MCF 10A (cell line): ENCODE results near the gene FNDC4. TPM values are rescaled to one million over a fixed set of nuclear protein-coding genes. Genes with fewer than 3 reads are reported as not detected.

Experiments
- BruUV-seq: library from RNA; stranded (reverse); fragments of 400-500 nt; replicated peaks from 2 replicates; lab custom pipeline; 2021; lab: Mats Ljungman, UMichigan
- CTCF ChIA-PET: fragments of 300-600 bp; sonication (Branson Sonifier 250); formaldehyde crosslinking; extraction: SDS; loops from one replicate; lab custom pipeline; 2021; ENCODE audit warnings: antibody characterized with exemption, inconsistent platforms; lab: Yijun Ruan, JAX
- POLR2A ChIA-PET: fragments of 300-600, 350-650 bp; sonication (Branson Sonifier 250); formaldehyde crosslinking; extraction: SDS; loops from one replicate; lab custom pipeline; 2020; ENCODE audit warnings: antibody characterized with exemption, inconsistent platforms; lab: Yijun Ruan, JAX
- DNase-seq: peaks from one replicate; pipeline ENCODE4 v3.0.0-alpha.2; 2018; ENCODE audit not compliant: unreplicated experiment
- H3K27ac Mint-ChIP-seq: one replicate; pipeline ENCODE4 v1.8.0; 2022; ENCODE audit warnings: mild to moderate bottlenecking, low read depth, mixed read lengths; ENCODE audit not compliant: unreplicated experiment
- H3K27me3 Mint-ChIP-seq: one replicate; pipeline ENCODE4 v1.8.0; 2022; ENCODE audit warnings: mixed read lengths; ENCODE audit not compliant: insufficient read depth, unreplicated experiment
- H3K36me3 Mint-ChIP-seq: one replicate; pipeline ENCODE4 v1.8.0; 2022; ENCODE audit warnings: mild to moderate bottlenecking, moderate library complexity, mixed read lengths; ENCODE audit not compliant: insufficient read depth, unreplicated experiment
- H3K4me1 Mint-ChIP-seq: one replicate; pipeline ENCODE4 v1.8.0; 2022; ENCODE audit warnings: mixed read lengths; ENCODE audit not compliant: insufficient read depth, unreplicated experiment
- H3K4me3 Mint-ChIP-seq: one replicate; pipeline ENCODE4 v1.8.0; 2022; ENCODE audit warnings: mild to moderate bottlenecking, moderate library complexity, mixed read lengths; ENCODE audit not compliant: unreplicated experiment
- H3K9me3 Mint-ChIP-seq: one replicate; pipeline ENCODE4 v1.8.0; 2022; ENCODE audit warnings: mixed read lengths; ENCODE audit not compliant: unreplicated experiment
- CTCF ChIP-seq: fragments of 200-600 bp; IDR thresholded peaks from one replicate; pipeline ENCODE4 v1.8.0; 2022; ENCODE audit warnings: antibody characterized with exemption, mild to moderate bottlenecking; ENCODE audit not compliant: unreplicated experiment
- intact Hi-C: fragments of 100-400 bp; cut with micrococcal nuclease; formaldehyde crosslinking; loops from 2 replicates; pipeline ENCODE4 v1.14.1; 2022
- total RNA-seq: library from RNA; stranded (reverse); gene quantifications from 2 replicates; pipeline ENCODE4 v1.2.3, GENCODE V29; 2022

Gene FNDC4
- total RNA-seq, 1 experiment from 2014 or later = 0.79 TPM

GRCh38 chr2:27507293-27507692 is 12.3 kb upstream of the FNDC4 start:
- no peaks in the 10 kb centered on the region for H3K9me3 Mint-ChIP-seq
- TF ChIP-seq CTCF = no peak
- no peak for DNase-seq
- H3K36me3 Mint-ChIP-seq = no peaks in the 10 kb centered on the region
- BruUV-seq = no TSS peak
- no peak overlapping the region for H3K27ac Mint-ChIP-seq
- no peak overlapping the region for H3K4me3 Mint-ChIP-seq
- ChIA-PET POLR2A (interaction anchor here (0.6 to 0.7 kb wide), 2 partner anchors 462 to 501 kb away, joined by 3 read pairs; no protein-coding TSS in a partner anchor), CTCF (no interaction called here)
- intact Hi-C loops = no loop called here
- H3K27me3 Mint-ChIP-seq = no peaks in the 10 kb centered on the region
- no peaks in the 10 kb centered on the region for H3K4me1 Mint-ChIP-seq

GRCh38 chr2:27506587-27506986 is 11.6 kb upstream of the FNDC4 start:
- TF ChIP-seq CTCF = no peak
- ChIA-PET POLR2A (interaction anchor here (0.7 kb wide), 1 partner anchor 16 kb away, joined by 3 read pairs; no protein-coding TSS in a partner anchor), CTCF (interaction anchor here (1.2 kb wide), 1 partner anchor 116 kb away, joined by 3 read pairs; no protein-coding TSS in a partner anchor)
- Mint-ChIP-seq H3K4me3 (no peak overlapping the region), H3K27ac (no peak overlapping the region), H3K4me1 (peaks cover 2% of the 10 kb centered on the region), H3K27me3 (no peaks in the 10 kb centered on the region), H3K36me3 (no peaks in the 10 kb centered on the region), H3K9me3 (no peaks in the 10 kb centered on the region)
- DNase-seq = no peak
- intact Hi-C loops = no loop called here
- BruUV-seq = no TSS peak

GRCh38 chr2:27502142-27502541 is 7.1 kb upstream of the FNDC4 start:
- no peaks in the 10 kb centered on the region for H3K36me3 Mint-ChIP-seq
- DNase-seq = no peak
- H3K4me1 Mint-ChIP-seq = peaks cover 13% of the 10 kb centered on the region
- H3K4me3 Mint-ChIP-seq = no peak overlapping the region
- no peak for TF ChIP-seq CTCF
- H3K27me3 Mint-ChIP-seq = peaks cover 10% of the 10 kb centered on the region
- CTCF ChIA-PET = interaction anchor here (1.5 kb wide), 1 partner anchor 9 kb away, joined by 3 read pairs; no protein-coding TSS in a partner anchor
- intact Hi-C loops = no loop called here
- BruUV-seq = no TSS peak
- H3K9me3 Mint-ChIP-seq = no peaks in the 10 kb centered on the region
- no peak overlapping the region for H3K27ac Mint-ChIP-seq
- POLR2A ChIA-PET = interaction anchor here (0.6 to 0.8 kb wide), 3 partner anchors 13 to 46 kb away, joined by 3 to 4 read pairs (median 4); no protein-coding TSS in a partner anchor

- intact Hi-C loops = no loop called here
- Mint-ChIP-seq H3K27ac (no peak overlapping the region), H3K4me3 (no peak overlapping the region), H3K36me3 (no peaks in the 10 kb centered on the region), H3K4me1 (peaks cover 16% of the 10 kb centered on the region), H3K27me3 (peaks cover 19% of the 10 kb centered on the region), H3K9me3 (no peaks in the 10 kb centered on the region)
- CTCF ChIA-PET = no interaction called here
- POLR2A ChIA-PET = interaction anchor here (0.7 to 1.3 kb wide), 2 partner anchors 121 to 182 kb away, joined by 3 to 4 read pairs; no protein-coding TSS in a partner anchor
- BruUV-seq = no TSS peak
- no peak for TF ChIP-seq CTCF
- DNase-seq = peak; percentile 57
Observed at GRCh38 chr2:27501042-27501441, 6.0 kb upstream of the FNDC4 start.
